ENCODE data around the gene NPAS2. TPM values are rescaled to one million over a fixed set of nuclear protein-coding genes. Genes with fewer than 3 reads are reported as not detected.

Gene NPAS2
- total and polyA plus RNA-seq, 2 donors (not counting 1 experiment from before 2014, with no cell fraction given), result 3.6 to 4.9 TPM

DNA sequence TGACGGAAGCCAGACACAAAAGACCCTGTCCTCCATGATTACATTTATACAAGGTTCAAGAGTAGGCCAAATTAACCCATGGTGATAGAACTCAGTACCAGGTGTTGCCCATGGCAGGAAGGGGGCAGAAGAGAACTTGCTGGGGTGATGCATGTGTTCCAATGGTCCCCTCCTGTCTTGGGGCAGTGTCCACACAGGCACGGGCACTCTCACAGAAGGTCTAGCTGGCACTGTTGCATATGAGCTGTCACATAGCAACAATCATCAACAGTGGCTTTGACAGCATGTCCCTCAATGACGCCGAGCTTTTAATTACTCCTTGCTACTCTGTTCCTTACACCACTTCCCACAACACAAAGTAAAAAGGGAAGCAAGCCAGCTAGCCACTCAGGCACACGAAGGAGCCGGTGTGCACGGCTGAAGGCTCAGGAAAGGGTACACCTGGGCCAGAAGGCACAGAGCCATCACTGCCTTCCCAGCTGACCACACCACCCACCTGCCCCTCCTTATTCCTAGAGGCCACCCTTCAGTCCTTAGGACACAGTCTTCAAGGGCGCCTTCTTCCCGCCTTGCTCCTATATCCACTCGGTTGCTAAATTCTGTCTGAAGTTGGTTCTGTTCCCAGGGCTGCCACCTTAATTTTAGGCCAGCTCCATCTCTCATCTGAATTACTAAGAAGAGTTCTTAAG, 211.1 kb downstream of the NPAS2 start:
- Histone ChIP-seq H3K9ac (ENCODE audit: insufficient read depth, low read length) (no peak overlapping the region), H3K27ac (ENCODE audit: insufficient read depth, low read length) (no peak overlapping the region), H3K4me3 (replicated peaks in 1 of 4; ENCODE audit: control extremely low read depth in 1 of 4, insufficient read depth in 1 of 4, low read depth in 3 of 4, low read length in 4 of 4) (no peak overlapping the region), H4K20me1 (ENCODE audit: control insufficient read depth, extremely low read depth, insufficient read depth, low read length) (no peaks in the 10 kb centered on the region), H3K79me2 (ENCODE audit: control insufficient read depth, insufficient read depth, low read length) (no peaks in the 10 kb centered on the region), H3K9me3 (ENCODE audit: control insufficient read depth, insufficient read depth, low read depth, low read length) (no peaks in the 10 kb centered on the region), H3K4me2 (ENCODE audit: extremely low read depth, insufficient read depth, low read length) (no peak overlapping the region), H3K36me3 (ENCODE audit: control insufficient read depth, insufficient read depth, low read length) (no peaks in the 10 kb centered on the region), H3K27me3 (ENCODE audit: control insufficient read depth, insufficient read depth, low read length) (no peaks in the 10 kb centered on the region), H3K4me1 (ENCODE audit: control insufficient read depth, extremely low read depth, insufficient read depth, low read length) (no peaks in the 10 kb centered on the region), H2AFZ (ENCODE audit: low read length) (no peak overlapping the region)
- TF ChIP-seq CTCF (conservative IDR thresholded peaks at IDR 0.05 in 1 of 2, IDR thresholded peaks at IDR 0.05 in 1 of 2; ENCODE audit: low read depth in 1 of 2, low read length in 2 of 2), result no peak
- TF ChIP-seq EZH2 (IDR thresholded peaks at IDR 0.05; ENCODE audit: low read length, missing control alignments), result no peak
- DNase-seq (ENCODE audit: low read depth in 2 of 2), result no peak

DNA sequence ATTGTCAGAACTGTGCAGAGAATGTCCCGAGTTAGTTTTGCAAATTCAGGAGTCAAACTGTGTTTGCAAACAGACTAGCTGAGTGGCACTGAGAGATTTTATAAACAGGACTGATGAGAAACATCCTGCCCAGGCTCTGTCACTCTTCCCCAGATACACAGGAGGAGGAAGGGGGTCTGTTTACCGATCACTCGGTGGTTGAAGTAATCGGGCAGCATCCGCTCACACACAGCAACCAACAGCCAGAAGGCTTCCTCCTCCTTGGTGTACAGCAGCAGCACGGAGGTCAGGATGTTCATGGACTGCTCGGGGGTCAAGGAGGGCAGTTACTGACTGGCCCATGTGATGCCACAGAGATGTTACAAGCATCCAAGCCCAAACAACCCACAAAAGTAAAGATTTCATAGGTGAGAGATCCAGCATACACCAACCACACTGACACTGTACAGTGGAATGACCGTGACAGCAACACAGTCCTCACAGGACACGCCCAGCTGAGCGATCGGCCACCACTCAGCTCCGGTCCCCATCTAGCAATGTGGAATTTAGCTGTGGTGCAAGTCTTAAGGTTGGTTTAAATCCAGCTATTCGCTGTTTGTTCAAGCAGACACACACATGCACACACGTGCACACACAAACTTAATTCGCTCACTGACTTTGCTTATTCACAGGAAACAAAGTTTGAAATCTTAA, 212.3 kb downstream of the NPAS2 start:
- Histone ChIP-seq H3K9ac (ENCODE audit: insufficient read depth, low read length) (no peak overlapping the region), H3K4me3 (replicated peaks in 1 of 4; ENCODE audit: control extremely low read depth in 1 of 4, insufficient read depth in 1 of 4, low read depth in 3 of 4, low read length in 4 of 4) (no peak overlapping the region), H2AFZ (ENCODE audit: low read length) (no peak overlapping the region), H3K4me2 (ENCODE audit: extremely low read depth, insufficient read depth, low read length) (no peak overlapping the region), H4K20me1 (ENCODE audit: control insufficient read depth, extremely low read depth, insufficient read depth, low read length) (no peaks in the 10 kb centered on the region), H3K36me3 (ENCODE audit: control insufficient read depth, insufficient read depth, low read length) (no peaks in the 10 kb centered on the region), H3K9me3 (ENCODE audit: control insufficient read depth, insufficient read depth, low read depth, low read length) (no peaks in the 10 kb centered on the region), H3K27me3 (ENCODE audit: control insufficient read depth, insufficient read depth, low read length) (no peaks in the 10 kb centered on the region), H3K27ac (ENCODE audit: insufficient read depth, low read length) (no peak overlapping the region), H3K4me1 (ENCODE audit: control insufficient read depth, extremely low read depth, insufficient read depth, low read length) (no peaks in the 10 kb centered on the region), H3K79me2 (ENCODE audit: control insufficient read depth, insufficient read depth, low read length) (no peaks in the 10 kb centered on the region)
- TF ChIP-seq CTCF (conservative IDR thresholded peaks at IDR 0.05 in 1 of 2, IDR thresholded peaks at IDR 0.05 in 1 of 2; ENCODE audit: low read depth in 1 of 2, low read length in 2 of 2) (no peak), EZH2 (IDR thresholded peaks at IDR 0.05; ENCODE audit: low read length, missing control alignments) (no peak)
- no peak for DNase-seq (ENCODE audit: low read depth in 2 of 2)

DNA sequence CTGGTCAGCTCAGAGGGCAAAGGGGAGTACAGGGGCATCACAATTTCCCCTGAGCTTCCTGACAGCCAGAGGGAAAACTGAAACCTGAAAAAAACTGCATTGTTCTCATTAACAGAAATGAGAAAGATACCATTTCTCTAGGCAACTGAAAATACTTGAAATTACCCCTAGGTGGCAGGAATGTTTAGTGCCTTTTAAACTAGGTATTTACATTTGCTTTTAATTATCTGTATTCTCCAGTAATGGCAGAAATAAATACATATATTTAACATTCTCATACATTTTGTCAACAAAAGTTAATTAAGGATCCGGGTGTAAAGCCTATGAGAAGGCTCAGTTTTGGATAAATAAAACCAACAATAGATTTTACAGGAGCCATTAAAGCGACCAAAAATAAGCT, 216.6 kb downstream of the NPAS2 start:
- Histone ChIP-seq H4K20me1 (ENCODE audit: control insufficient read depth, extremely low read depth, insufficient read depth, low read length) (no peaks in the 10 kb centered on the region), H3K9me3 (ENCODE audit: control insufficient read depth, insufficient read depth, low read depth, low read length) (no peaks in the 10 kb centered on the region), H3K36me3 (ENCODE audit: control insufficient read depth, insufficient read depth, low read length) (peaks cover 4% of the 10 kb centered on the region), H3K27me3 (ENCODE audit: control insufficient read depth, insufficient read depth, low read length) (no peaks in the 10 kb centered on the region), H2AFZ (ENCODE audit: low read length) (no peak overlapping the region), H3K4me3 (replicated peaks in 1 of 4; ENCODE audit: control extremely low read depth in 1 of 4, insufficient read depth in 1 of 4, low read depth in 3 of 4, low read length in 4 of 4) (no peak overlapping the region), H3K9ac (ENCODE audit: insufficient read depth, low read length) (no peak overlapping the region), H3K4me1 (ENCODE audit: control insufficient read depth, extremely low read depth, insufficient read depth, low read length) (no peaks in the 10 kb centered on the region), H3K27ac (ENCODE audit: insufficient read depth, low read length) (no peak overlapping the region), H3K79me2 (ENCODE audit: control insufficient read depth, insufficient read depth, low read length) (no peaks in the 10 kb centered on the region), H3K4me2 (ENCODE audit: extremely low read depth, insufficient read depth, low read length) (no peak overlapping the region)
- TF ChIP-seq CTCF (conservative IDR thresholded peaks at IDR 0.05 in 1 of 2, IDR thresholded peaks at IDR 0.05 in 1 of 2; ENCODE audit: low read depth in 1 of 2, low read length in 2 of 2) (peak; percentile 5 to 60), EZH2 (IDR thresholded peaks at IDR 0.05; ENCODE audit: low read length, missing control alignments) (no peak)
- peak; percentile 21 to 67 for DNase-seq (ENCODE audit: low read depth in 2 of 2)
